Measurements from ENCODE around the gene OSER1. TPM values are rescaled to one million over a fixed set of nuclear protein-coding genes. Genes with fewer than 3 reads are reported as not detected.
"Not testable (repeated sequence)": the region's sequence is repeated elsewhere in the genome, so short reads cannot be mapped to it uniquely, and the experiment has no call there.

Gene OSER1
- total RNA-seq, 1 donor from 2014 or later: 31.3 TPM

DNA sequence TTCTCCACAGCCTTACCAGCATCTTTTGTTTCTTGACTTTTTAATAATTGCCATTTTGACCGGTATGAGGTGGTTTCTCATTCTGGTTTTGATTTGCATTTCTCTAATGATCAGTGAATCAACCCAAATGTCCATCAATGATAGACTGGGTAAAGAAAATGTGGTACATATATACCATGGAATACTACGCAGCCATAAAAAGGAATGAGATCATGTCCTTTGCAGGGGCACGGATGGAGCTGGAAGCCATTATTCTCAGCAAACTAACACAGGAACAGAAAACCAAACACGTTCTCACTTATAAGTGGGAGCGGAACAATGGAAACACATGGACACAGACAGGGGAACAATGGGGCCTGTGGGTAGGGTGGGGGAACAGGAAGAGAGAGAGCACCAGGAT lies 18.9 kb downstream of the OSER1 start:
- H3K9me3 ChIP-seq (ENCODE audit: control insufficient read depth in 3 of 3, low read length in 3 of 3); H3K9ac ChIP-seq (ENCODE audit: low read depth in 1 of 3, low read length in 3 of 3); H3K27me3 ChIP-seq (ENCODE audit: control insufficient read depth in 3 of 3, insufficient read depth in 3 of 3, low read length in 3 of 3); H3K4me3 ChIP-seq (ENCODE audit: low read length in 3 of 3); H3K27ac ChIP-seq (ENCODE audit: low read depth, low read length): not testable (repeated sequence)
- peaks cover 25 to 30% (median 27%) of the 10 kb centered on the region in 3 donors for H3K4me1 ChIP-seq (ENCODE audit: control insufficient read depth in 3 of 3, insufficient read depth in 3 of 3, low read length in 3 of 3)
- peaks cover 5 to 13% (median 9%) of the 10 kb centered on the region in 3 donors for H3K36me3 ChIP-seq (ENCODE audit: control insufficient read depth in 3 of 3, insufficient read depth in 3 of 3, low read length in 3 of 3)

DNA sequence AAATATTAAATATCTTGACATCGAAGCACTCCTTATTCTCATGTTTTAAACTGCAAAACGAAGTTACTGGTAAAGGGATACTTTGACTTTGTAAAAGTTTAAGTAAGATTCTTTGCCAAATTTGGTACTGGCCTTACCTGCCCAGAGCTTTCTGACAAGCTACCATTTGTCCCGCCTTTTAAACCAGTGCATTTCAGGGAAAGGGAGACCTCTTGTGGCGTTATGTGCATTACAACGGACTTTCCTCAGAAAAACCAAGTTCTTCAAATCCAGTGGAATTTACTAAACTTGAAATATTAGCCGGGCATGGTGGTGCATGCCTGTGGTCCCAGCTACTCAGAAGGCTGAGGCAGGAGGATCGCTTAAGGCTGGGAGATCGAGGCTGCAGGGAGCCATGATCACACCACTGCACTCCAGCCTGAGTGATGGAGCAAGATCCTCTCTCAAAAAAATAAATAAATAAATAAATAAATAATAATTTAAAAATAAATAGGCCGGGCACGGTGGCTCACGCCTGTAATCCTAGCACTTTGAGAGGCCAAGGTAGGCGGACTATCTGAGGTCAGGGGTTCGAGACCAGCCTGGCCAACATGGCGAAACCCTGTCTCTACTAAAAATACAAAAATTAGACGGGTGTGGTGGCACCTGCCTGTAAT lies 20.2 kb downstream of the OSER1 start:
- Histone ChIP-seq H3K9ac (ENCODE audit: low read depth in 1 of 3, low read length in 3 of 3) (peak overlapping the region in 1 of 3 donors; percentile 27), H3K4me1 (ENCODE audit: control insufficient read depth in 3 of 3, insufficient read depth in 3 of 3, low read length in 3 of 3) (peaks cover 25 to 30% (median 27%) of the 10 kb centered on the region in 3 donors)
- not testable (repeated sequence) for H3K9me3 ChIP-seq (ENCODE audit: control insufficient read depth in 3 of 3, low read length in 3 of 3); H3K36me3 ChIP-seq (ENCODE audit: control insufficient read depth in 3 of 3, insufficient read depth in 3 of 3, low read length in 3 of 3); H3K4me3 ChIP-seq (ENCODE audit: low read length in 3 of 3); H3K27me3 ChIP-seq (ENCODE audit: control insufficient read depth in 3 of 3, insufficient read depth in 3 of 3, low read length in 3 of 3); H3K27ac ChIP-seq (ENCODE audit: low read depth, low read length)

DNA sequence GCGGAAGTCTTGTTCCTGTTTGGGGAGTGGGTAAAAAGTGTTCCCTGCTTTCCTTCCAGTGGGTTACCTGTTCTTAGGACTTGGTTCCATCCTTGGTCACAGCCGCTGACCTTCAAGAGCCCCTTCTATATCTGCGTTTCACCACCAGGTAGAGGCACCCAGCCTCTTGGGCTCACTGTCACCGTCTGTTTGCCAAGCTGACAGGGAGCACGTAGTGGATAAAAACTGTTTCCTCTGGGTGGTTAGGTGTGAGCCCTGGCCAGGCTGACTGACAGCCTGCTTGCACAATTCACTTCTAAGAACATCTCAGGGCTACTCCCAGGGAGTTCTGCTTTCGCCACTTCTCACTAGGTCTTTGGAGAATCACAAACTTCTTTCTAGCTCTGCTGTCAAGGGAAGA lies 21.8 kb downstream of the OSER1 start:
- Histone ChIP-seq H3K4me3 (ENCODE audit: low read length in 3 of 3) (peak overlapping the region in 1 of 3 donors; percentile 92), H3K9ac (ENCODE audit: low read depth in 1 of 3, low read length in 3 of 3) (peak overlapping the region; percentile 94 to 99 (median 96)), H3K9me3 (ENCODE audit: control insufficient read depth in 3 of 3, low read length in 3 of 3) (no peaks in the 10 kb centered on the region), H3K4me1 (ENCODE audit: control insufficient read depth in 3 of 3, insufficient read depth in 3 of 3, low read length in 3 of 3) (peaks cover 30 to 38% (median 30%) of the 10 kb centered on the region in 3 donors), H3K36me3 (ENCODE audit: control insufficient read depth in 3 of 3, insufficient read depth in 3 of 3, low read length in 3 of 3) (peaks cover 3 to 7% (median 6%) of the 10 kb centered on the region in 3 donors), H3K27me3 (ENCODE audit: control insufficient read depth in 3 of 3, insufficient read depth in 3 of 3, low read length in 3 of 3) (no peaks in the 10 kb centered on the region), H3K27ac (ENCODE audit: low read depth, low read length) (peak overlapping the region; percentile 98)

DNA sequence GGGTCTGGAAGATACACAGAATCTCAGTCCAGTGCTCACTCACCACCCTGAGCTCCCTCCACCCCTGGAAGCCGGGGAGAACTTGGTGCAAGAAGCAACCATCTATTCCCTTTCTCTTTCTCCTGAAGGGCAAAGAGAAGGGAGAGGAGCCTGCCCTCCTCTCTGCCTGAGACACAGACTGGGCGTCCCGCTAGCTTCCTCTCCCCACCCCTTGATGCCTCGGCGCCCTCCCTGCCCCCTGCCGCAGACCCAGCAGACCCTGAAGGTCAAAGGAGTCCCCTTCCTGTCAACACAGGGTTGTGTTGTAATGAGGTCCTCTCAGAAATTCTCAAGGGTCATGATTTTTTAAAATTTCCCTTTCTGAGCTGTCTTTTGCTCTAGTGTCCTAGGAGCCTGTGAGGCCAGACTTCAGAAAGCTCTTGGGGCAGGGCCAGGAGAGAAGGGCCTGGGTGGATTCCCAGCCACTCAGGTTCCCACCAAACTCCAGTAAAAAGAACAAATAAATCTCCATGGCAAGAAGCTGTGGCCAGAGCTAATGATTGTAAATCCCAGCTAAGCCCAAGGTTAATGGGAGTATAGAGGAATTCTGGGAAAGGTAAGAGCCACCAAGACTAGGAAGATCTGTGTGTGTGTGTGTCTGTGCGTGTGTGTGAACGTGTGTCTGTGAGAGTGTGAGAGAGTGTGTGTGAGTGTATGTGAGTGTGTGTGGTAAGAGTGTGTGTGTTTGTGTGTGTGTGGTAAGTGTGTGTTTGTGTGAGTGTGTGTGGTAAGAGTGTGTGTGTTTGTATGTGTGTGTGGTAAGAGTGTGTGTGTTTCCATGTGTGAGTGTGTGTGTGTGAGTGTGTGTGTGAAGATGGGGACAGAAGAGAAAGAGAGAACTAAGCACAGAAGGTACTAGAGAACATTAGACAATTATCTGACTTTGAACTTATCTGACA lies 22.5 kb downstream of the OSER1 start:
- H3K9ac ChIP-seq (ENCODE audit: low read depth in 1 of 3, low read length in 3 of 3): peak overlapping the region; percentile 94 to 99 (median 96)
- H3K4me3 ChIP-seq (ENCODE audit: low read length in 3 of 3): peak overlapping the region; percentile 76 to 92 (median 80)
- H3K9me3 ChIP-seq (ENCODE audit: control insufficient read depth in 3 of 3, low read length in 3 of 3): no peaks in the 10 kb centered on the region
- peaks cover 3 to 10% (median 6%) of the 10 kb centered on the region in 3 donors for H3K36me3 ChIP-seq (ENCODE audit: control insufficient read depth in 3 of 3, insufficient read depth in 3 of 3, low read length in 3 of 3)
- H3K27me3 ChIP-seq (ENCODE audit: control insufficient read depth in 3 of 3, insufficient read depth in 3 of 3, low read length in 3 of 3): no peaks in the 10 kb centered on the region
- peaks cover 33 to 43% (median 35%) of the 10 kb centered on the region in 3 donors for H3K4me1 ChIP-seq (ENCODE audit: control insufficient read depth in 3 of 3, insufficient read depth in 3 of 3, low read length in 3 of 3)
- H3K27ac ChIP-seq (ENCODE audit: low read depth, low read length): peak overlapping the region; percentile 98

DNA sequence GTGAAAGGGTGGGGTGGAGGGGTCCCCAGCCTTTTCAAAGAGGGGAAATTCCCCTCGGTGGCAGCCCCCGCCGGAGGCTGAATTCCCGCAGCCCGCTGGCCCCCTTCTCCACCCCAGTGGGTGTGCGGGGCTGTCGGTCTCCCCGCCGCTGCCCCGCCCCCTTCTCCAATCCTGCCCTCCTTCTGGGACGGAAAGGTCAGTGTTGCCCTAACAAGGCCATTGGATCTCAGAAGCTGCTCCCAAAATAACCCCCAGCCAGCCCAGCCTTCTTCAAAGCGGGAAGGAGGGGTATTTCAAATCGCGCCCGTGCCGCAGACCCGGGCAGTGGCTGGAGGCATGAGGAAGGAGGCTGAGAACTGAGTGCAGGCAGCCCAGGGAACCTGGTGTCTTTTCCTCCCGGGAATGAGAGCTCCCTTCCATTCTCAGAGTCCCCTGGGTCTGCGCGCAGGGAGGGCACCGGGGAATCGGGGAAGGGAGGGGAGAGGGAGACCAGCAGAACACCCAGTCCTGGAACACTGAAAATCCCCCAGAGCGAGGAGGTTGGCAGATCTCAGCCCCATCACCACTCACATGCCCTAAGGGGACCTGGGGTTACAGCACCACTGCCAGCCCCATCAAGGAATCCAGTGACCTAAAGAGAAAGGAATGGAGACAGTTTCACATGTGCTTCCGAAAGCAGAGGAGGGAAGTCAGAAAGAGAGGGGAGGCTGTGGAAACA lies 23.4 kb downstream of the OSER1 start, which contains the start of gene JPH2:
Gene JPH2, minus strand, starts transcription at position 135 of the 718 bp plus-strand sequence. CDS start 483 bp downstream, outside the sequence.
- H3K4me1 ChIP-seq (ENCODE audit: control insufficient read depth in 3 of 3, insufficient read depth in 3 of 3, low read length in 3 of 3): peaks cover 38 to 51% (median 43%) of the 10 kb centered on the region in 3 donors
- peaks cover 6 to 10% (median 6%) of the 10 kb centered on the region in 3 donors for H3K36me3 ChIP-seq (ENCODE audit: control insufficient read depth in 3 of 3, insufficient read depth in 3 of 3, low read length in 3 of 3)
- H3K27me3 ChIP-seq (ENCODE audit: control insufficient read depth in 3 of 3, insufficient read depth in 3 of 3, low read length in 3 of 3): no peaks in the 10 kb centered on the region
- H3K9ac ChIP-seq (ENCODE audit: low read depth in 1 of 3, low read length in 3 of 3): peak within 1 kb of the TSS; percentile 94 to 99 (median 96)
- peak within 1 kb of the TSS; percentile 98 for H3K27ac ChIP-seq (ENCODE audit: low read depth, low read length)
- no peaks in the 10 kb centered on the region for H3K9me3 ChIP-seq (ENCODE audit: control insufficient read depth in 3 of 3, low read length in 3 of 3)
- peak within 1 kb of the TSS; percentile 76 to 92 (median 90) for H3K4me3 ChIP-seq (ENCODE audit: low read length in 3 of 3)

DNA sequence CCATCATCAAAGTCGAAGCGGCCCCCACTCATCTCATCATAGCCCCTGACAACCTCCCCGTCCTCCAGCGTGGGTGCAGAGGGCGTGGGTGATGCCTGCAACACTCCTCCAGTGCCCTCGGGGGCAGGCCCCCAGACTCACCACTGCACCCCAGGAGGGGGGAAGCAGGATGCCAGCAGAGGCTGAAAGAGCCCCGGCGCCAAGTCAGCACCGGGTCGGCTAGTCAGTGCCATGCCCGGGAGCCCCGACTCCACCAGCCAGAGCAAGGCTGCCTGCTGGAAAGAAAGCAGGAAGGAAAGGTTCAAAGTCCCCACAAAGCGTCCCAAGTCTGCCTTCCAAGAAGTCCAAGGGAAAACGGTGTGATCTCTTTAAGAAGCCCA lies 23.9 kb downstream of the OSER1 start:
- Histone ChIP-seq H3K9ac (ENCODE audit: low read depth in 1 of 3, low read length in 3 of 3) (peak overlapping the region; percentile 94 to 99 (median 96)), H3K27me3 (ENCODE audit: control insufficient read depth in 3 of 3, insufficient read depth in 3 of 3, low read length in 3 of 3) (no peaks in the 10 kb centered on the region), H3K4me1 (ENCODE audit: control insufficient read depth in 3 of 3, insufficient read depth in 3 of 3, low read length in 3 of 3) (peaks cover 44 to 57% (median 46%) of the 10 kb centered on the region in 3 donors), H3K36me3 (ENCODE audit: control insufficient read depth in 3 of 3, insufficient read depth in 3 of 3, low read length in 3 of 3) (peaks cover 6 to 10% (median 6%) of the 10 kb centered on the region in 3 donors), H3K4me3 (ENCODE audit: low read length in 3 of 3) (peak overlapping the region; percentile 76 to 92 (median 90)), H3K27ac (ENCODE audit: low read depth, low read length) (peak overlapping the region; percentile 98), H3K9me3 (ENCODE audit: control insufficient read depth in 3 of 3, low read length in 3 of 3) (no peaks in the 10 kb centered on the region)

DNA sequence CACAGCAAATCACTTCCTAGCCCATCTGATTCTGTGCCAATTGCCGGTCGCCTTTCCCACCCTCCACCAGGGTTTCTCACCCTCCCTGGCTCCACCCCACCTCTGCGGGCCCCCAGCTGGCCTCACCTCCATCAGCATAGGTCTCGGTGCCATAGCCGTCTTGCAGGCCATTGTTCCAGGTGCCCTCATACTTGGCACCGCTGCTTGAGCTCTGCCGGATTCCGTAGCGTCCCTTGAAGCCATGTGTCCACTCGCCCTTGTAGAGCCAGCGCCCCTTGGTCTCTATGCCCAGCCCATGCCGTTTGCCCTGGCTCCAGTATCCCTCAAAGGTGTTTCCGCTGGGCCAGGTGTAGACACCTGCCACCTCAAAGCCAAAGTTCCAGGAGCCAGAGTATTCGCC lies 24.4 kb downstream of the OSER1 start:
- no peaks in the 10 kb centered on the region for H3K9me3 ChIP-seq (ENCODE audit: control insufficient read depth in 3 of 3, low read length in 3 of 3)
- H3K27me3 ChIP-seq (ENCODE audit: control insufficient read depth in 3 of 3, insufficient read depth in 3 of 3, low read length in 3 of 3): no peaks in the 10 kb centered on the region
- peaks cover 48 to 61% (median 50%) of the 10 kb centered on the region in 3 donors for H3K4me1 ChIP-seq (ENCODE audit: control insufficient read depth in 3 of 3, insufficient read depth in 3 of 3, low read length in 3 of 3)
- H3K36me3 ChIP-seq (ENCODE audit: control insufficient read depth in 3 of 3, insufficient read depth in 3 of 3, low read length in 3 of 3): peaks cover 6 to 10% (median 6%) of the 10 kb centered on the region in 3 donors
- peak overlapping the region; percentile 94 to 99 (median 96) for H3K9ac ChIP-seq (ENCODE audit: low read depth in 1 of 3, low read length in 3 of 3)
- H3K4me3 ChIP-seq (ENCODE audit: low read length in 3 of 3): peak overlapping the region; percentile 76 to 92 (median 90)
- peak overlapping the region; percentile 98 for H3K27ac ChIP-seq (ENCODE audit: low read depth, low read length)

DNA sequence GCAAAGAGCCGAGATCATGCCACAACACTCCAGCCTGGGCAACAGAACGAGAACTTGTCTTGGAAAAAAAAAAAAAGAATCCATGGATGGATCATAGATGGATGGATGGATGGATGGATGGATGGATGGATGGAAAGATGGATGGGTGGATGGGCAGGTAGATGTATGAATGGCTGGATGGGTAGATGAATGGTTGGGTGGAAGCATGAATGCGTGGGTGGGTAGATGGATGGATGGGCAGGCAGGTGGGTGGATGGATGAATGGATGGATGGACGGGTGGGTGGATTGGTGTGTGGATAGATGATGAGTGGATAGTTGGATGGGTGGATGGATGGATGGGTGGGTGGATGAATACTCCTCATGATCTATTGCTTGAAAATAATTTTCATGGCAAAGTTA lies 25.0 kb downstream of the OSER1 start:
- H3K36me3 ChIP-seq (ENCODE audit: control insufficient read depth in 3 of 3, insufficient read depth in 3 of 3, low read length in 3 of 3): peaks cover 6 to 10% (median 6%) of the 10 kb centered on the region in 3 donors
- no peaks in the 10 kb centered on the region for H3K9me3 ChIP-seq (ENCODE audit: control insufficient read depth in 3 of 3, low read length in 3 of 3)
- peak overlapping the region; percentile 76 to 92 (median 90) for H3K4me3 ChIP-seq (ENCODE audit: low read length in 3 of 3)
- H3K27me3 ChIP-seq (ENCODE audit: control insufficient read depth in 3 of 3, insufficient read depth in 3 of 3, low read length in 3 of 3): peaks cover 0 to 3% (median 0%) of the 10 kb centered on the region in 3 donors
- H3K4me1 ChIP-seq (ENCODE audit: control insufficient read depth in 3 of 3, insufficient read depth in 3 of 3, low read length in 3 of 3): peaks cover 54 to 65% (median 56%) of the 10 kb centered on the region in 3 donors
- H3K9ac ChIP-seq (ENCODE audit: low read depth in 1 of 3, low read length in 3 of 3): peak overlapping the region; percentile 94 to 99 (median 96)
- peak overlapping the region; percentile 98 for H3K27ac ChIP-seq (ENCODE audit: low read depth, low read length)

DNA sequence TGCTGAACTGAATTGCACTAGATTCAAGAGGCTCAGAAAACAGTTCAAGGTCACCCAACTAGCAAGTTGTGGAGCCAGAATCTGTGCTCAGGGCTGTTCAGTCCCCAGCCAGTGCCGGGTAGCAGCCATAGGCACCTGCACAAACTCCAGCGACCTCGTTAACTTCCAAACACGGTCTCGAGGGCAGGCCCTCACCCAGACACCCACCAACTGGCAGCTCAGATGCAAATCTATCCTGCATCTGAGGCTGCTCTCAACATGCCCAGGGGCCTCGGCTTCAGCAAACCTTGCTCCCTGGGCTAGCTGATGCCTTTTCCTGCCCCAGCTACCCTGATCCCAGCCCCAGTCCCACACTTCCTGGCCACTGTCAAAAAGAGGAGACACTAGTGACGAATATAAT lies 27.3 kb downstream of the OSER1 start:
- Histone ChIP-seq H3K36me3 (ENCODE audit: control insufficient read depth in 3 of 3, insufficient read depth in 3 of 3, low read length in 3 of 3) (peaks cover 6 to 10% (median 6%) of the 10 kb centered on the region in 3 donors), H3K4me3 (ENCODE audit: low read length in 3 of 3) (peak overlapping the region; percentile 76 to 92 (median 90)), H3K9me3 (ENCODE audit: control insufficient read depth in 3 of 3, low read length in 3 of 3) (no peaks in the 10 kb centered on the region), H3K27ac (ENCODE audit: low read depth, low read length) (peak overlapping the region; percentile 98), H3K9ac (ENCODE audit: low read depth in 1 of 3, low read length in 3 of 3) (peak overlapping the region; percentile 69 to 99 (median 96)), H3K4me1 (ENCODE audit: control insufficient read depth in 3 of 3, insufficient read depth in 3 of 3, low read length in 3 of 3) (peaks cover 47 to 59% (median 58%) of the 10 kb centered on the region in 3 donors), H3K27me3 (ENCODE audit: control insufficient read depth in 3 of 3, insufficient read depth in 3 of 3, low read length in 3 of 3) (peaks cover 0 to 3% (median 0%) of the 10 kb centered on the region in 3 donors)

Measured in skeletal muscle tissue (tissue), 4 donors.